OCI-LY1 (cell line): ENCODE measurements around the gene PCK1.

ENCODE experiments used
- EZH2 ChIP-seq: fragments of 200-600 bp; sonication (generic), shearing (Covaris generic); IDR thresholded peaks from 2 replicates; pipeline ENCODE4 v1.8.0; 2017; ENCODE audit warnings: borderline replicate concordance, mixed run types, mild to moderate bottlenecking, antibody characterized with exemption, low read length, moderate library complexity, mixed read lengths
- TF ChIP-seq, protein P1 (sequence below): fragments of 200-600 bp; sonication (generic), shearing (Covaris generic); IDR thresholded peaks from 2 replicates; pipeline ENCODE4 v1.5.1; 2017; ENCODE audit warnings: mild to moderate bottlenecking, antibody characterized with exemption, low read length, moderate library complexity, mixed read lengths

DNA sequence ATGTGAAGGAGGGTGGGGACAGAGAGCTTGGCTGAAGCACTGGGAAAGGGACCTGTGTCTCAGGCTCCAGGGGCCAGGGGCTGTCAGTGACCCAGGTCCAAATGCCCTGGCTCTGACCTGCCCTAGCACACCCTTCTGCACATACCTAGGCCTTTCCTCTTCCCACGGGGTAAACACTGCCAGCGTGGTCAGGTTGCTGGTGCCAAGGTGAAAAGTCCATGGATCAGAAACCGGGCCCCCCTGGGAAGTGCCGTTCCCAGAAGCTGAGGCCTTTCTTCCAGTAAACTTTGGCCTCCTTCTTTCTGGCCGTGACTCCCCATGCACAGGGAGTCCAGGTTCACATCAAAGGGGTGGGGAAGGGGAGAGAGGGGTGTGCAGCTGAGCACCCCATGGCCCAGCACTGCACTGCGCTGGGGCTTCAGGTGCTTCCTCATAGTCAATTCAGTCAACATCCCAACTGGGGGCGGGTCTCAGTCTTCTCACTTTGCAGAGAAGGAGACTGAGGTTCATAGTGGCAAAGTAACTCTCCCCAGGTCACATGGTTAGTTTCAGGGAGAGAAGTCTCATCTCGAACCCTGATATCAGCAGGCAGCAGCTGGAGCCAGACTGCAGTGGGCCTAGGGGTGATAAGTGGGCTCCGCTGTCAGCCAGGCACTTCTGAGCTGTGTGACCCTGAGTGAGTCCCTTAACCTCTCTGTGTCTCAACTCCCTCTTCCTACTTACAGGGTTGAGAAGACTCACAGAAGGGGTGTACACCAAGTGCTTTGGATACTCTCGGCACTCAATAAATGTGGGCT lies 17.0 kb downstream of the PCK1 start:
- no peak for TF ChIP-seq EZH2
- TF ChIP-seq, protein P1, sequence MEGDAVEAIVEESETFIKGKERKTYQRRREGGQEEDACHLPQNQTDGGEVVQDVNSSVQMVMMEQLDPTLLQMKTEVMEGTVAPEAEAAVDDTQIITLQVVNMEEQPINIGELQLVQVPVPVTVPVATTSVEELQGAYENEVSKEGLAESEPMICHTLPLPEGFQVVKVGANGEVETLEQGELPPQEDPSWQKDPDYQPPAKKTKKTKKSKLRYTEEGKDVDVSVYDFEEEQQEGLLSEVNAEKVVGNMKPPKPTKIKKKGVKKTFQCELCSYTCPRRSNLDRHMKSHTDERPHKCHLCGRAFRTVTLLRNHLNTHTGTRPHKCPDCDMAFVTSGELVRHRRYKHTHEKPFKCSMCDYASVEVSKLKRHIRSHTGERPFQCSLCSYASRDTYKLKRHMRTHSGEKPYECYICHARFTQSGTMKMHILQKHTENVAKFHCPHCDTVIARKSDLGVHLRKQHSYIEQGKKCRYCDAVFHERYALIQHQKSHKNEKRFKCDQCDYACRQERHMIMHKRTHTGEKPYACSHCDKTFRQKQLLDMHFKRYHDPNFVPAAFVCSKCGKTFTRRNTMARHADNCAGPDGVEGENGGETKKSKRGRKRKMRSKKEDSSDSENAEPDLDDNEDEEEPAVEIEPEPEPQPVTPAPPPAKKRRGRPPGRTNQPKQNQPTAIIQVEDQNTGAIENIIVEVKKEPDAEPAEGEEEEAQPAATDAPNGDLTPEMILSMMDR: no peak
